Kidney epithelial cell (primary cell): ENCODE measurements around the gene ABCC4. TPM values are rescaled to one million over a fixed set of nuclear protein-coding genes. Genes with fewer than 3 reads are reported as not detected.

Source experiments
- DNase-seq: peaks from one replicate; pipeline ENCODE4 v3.0.0-alpha.2; 2010; ENCODE audit warnings: low read depth
- H3K27me3 ChIP-seq: 2 replicates; pipeline ENCODE4 v1.6.0; 2011; ENCODE audit warnings: low read length; ENCODE audit not compliant: control insufficient read depth, insufficient read depth
- H3K36me3 ChIP-seq: 2 replicates; pipeline ENCODE4 v1.5.1; 2011; ENCODE audit warnings: low read length; ENCODE audit not compliant: control insufficient read depth, insufficient read depth
- H3K4me3 ChIP-seq: 2 replicates; pipeline ENCODE4 v1.5.1; 2011; ENCODE audit warnings: low read depth, mild to moderate bottlenecking, control low read depth, low read length
- total RNA-seq: library from RNA; depleted of rRNA; stranded (reverse); fragments of >200 nt; gene quantifications from 2 replicates; pipeline ENCODE4 v1.2.3, GENCODE V29; 2015
- TF ChIP-seq, protein P1 (sequence below): IDR thresholded peaks from 2 replicates; pipeline ENCODE4 v1.5.1; 2011; ENCODE audit warnings: mild to moderate bottlenecking, moderate library complexity, low read length, control low read depth, inconsistent platforms; ENCODE audit not compliant: insufficient read depth, poor library complexity, severe bottlenecking

The ABCC4 gene
- total RNA-seq, 1 donor from 2014 or later, result 17.3 TPM

DNA sequence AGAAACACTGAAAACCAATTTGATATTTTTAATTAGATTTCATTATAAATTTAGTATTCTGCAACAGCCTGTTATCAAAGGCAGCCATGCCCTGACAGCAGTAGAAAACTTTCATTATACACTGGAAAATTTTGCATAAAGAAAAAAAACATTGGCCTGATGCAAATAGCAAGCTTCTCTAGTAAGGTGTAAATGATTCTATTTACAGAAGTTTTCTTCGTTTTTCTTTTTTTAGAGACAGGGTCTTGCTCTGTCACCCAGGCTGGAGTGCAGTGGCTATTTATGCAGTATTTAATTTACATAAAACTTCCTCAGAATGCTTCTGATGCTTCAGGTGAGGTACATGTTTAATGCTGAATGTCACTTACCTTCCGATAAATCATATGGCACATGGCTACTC, 67.0 kb downstream of the ABCC4 start:
- Histone ChIP-seq H3K36me3 (no peaks in the 10 kb centered on the region), H3K4me3 (no peak overlapping the region), H3K27me3 (no peaks in the 10 kb centered on the region)
- no peak for DNase-seq
- TF ChIP-seq, protein P1, sequence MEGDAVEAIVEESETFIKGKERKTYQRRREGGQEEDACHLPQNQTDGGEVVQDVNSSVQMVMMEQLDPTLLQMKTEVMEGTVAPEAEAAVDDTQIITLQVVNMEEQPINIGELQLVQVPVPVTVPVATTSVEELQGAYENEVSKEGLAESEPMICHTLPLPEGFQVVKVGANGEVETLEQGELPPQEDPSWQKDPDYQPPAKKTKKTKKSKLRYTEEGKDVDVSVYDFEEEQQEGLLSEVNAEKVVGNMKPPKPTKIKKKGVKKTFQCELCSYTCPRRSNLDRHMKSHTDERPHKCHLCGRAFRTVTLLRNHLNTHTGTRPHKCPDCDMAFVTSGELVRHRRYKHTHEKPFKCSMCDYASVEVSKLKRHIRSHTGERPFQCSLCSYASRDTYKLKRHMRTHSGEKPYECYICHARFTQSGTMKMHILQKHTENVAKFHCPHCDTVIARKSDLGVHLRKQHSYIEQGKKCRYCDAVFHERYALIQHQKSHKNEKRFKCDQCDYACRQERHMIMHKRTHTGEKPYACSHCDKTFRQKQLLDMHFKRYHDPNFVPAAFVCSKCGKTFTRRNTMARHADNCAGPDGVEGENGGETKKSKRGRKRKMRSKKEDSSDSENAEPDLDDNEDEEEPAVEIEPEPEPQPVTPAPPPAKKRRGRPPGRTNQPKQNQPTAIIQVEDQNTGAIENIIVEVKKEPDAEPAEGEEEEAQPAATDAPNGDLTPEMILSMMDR, result no peak

DNA sequence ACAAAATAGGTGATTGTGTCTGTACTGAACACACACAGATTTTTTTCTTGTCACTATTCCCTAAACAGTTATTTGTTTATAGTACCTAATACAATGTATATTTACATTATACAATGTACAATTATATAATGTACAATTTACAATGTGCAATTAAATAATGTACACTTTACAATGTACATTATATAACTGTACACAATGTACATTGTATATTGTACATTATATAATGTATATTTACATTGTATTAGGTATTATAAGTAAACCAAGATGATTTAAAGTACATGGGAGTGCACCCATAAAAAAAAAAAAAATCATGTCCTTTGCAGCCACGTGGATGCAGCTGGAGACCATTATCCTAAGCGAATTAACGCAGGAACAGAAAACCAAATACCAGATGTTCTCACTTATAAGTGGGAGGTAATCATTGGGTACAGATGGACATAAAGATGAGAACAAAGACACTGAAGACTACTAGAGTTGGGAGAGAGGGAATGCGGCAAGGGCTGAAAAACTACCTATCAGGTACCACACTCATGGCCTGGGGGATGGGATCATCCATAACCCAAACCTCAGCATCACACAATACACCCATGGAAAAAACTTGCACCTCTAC, 68.1 kb downstream of the ABCC4 start:
- no peaks in the 10 kb centered on the region for H3K36me3 ChIP-seq
- TF ChIP-seq, protein P1, result no peak
- no peaks in the 10 kb centered on the region for H3K27me3 ChIP-seq
- no peak overlapping the region for H3K4me3 ChIP-seq
- DNase-seq, result no peak

DNA sequence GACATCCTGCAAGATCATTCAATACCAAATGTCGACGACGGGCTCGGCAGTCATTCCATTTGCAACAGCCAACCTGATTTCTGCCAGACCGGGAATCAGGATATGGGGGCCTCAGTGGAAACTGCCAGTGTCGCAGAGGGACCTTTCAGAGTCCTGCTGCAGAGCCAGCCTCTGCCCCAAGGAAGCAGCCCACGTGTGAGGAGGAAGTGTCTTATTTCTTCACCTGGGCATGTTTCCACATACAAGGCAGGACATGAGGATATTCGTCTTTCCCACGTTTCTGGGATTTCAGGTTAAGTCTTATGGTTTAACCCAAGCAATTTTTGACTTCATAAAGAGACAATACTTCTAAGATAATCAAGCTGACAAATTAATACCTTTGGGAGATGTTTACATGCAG, 69.9 kb downstream of the ABCC4 start:
- TF ChIP-seq, protein P1, result no peak
- DNase-seq, result no peak
- H3K27me3 ChIP-seq, result no peaks in the 10 kb centered on the region
- H3K36me3 ChIP-seq, result no peaks in the 10 kb centered on the region
- no peak overlapping the region for H3K4me3 ChIP-seq

DNA sequence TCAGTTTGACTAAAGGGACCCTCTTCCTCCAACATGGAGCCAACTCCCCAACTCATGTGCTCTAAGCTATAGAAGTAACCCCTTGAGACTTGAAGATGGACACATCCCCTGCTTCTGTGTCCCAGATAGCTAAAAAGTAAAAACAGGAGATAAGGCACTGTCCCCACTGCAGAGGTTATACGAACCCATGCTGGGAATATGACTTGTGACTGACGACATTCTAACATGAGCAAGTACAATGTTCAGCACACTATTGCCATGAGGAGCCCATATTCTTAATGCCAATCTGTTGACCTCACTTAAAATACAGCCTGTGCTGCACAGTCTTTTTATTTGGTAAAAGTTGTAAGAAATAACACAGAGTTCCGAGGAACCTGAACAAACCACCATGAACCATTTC, 71.4 kb downstream of the ABCC4 start:
- no peaks in the 10 kb centered on the region for H3K27me3 ChIP-seq
- DNase-seq, result no peak
- no peak overlapping the region for H3K4me3 ChIP-seq
- no peaks in the 10 kb centered on the region for H3K36me3 ChIP-seq
- TF ChIP-seq, protein P1, result no peak

DNA sequence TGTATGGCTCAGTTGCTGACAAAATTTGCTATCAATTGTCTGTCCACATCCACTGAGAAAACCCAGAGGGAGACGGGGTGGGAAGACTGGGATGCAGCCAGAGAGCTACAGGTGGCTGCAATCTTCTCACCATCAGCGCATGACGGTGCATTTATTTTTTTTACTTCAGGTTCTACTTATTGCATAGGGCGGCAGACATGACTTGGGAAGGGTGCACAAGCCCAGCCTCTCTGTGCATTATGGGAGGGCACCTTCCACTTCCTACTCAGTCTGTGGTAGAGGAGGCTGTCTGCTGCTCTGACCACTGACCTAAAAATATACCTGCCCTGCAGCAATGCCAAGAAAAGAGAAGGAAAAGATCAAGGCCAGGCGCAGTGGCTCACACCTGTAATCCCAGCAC, 73.1 kb downstream of the ABCC4 start:
- Histone ChIP-seq H3K4me3 (no peak overlapping the region), H3K27me3 (no peaks in the 10 kb centered on the region), H3K36me3 (no peaks in the 10 kb centered on the region)
- no peak for DNase-seq
- TF ChIP-seq, protein P1, result no peak
